GM08714 (cell line): ENCODE data around the gene INVS.
"Not testable (repeated sequence)": the region's sequence is repeated elsewhere in the genome, so short reads cannot be mapped to it uniquely, and the experiment has no call there.

Experiments
- H3K4me3 ChIP-seq: fragments of 200-500 bp; sonication (Bioruptor generic); 2 replicates; pipeline ENCODE4 v1.5.1; 2014; ENCODE audit warnings: mild to moderate bottlenecking, low read length, inconsistent platforms
- ZNF274 ChIP-seq: IDR thresholded peaks from 2 replicates; pipeline ENCODE4 v1.6.1; 2012; ENCODE audit warnings: mild to moderate bottlenecking, low read depth, low read length

Gene INVS

GRCh38 chr9:100309992-100310391 lies 210.9 kb downstream of the INVS start:
- H3K4me3 ChIP-seq: no peak overlapping the region
- TF ChIP-seq ZNF274: no peak

- no peak overlapping the region for H3K4me3 ChIP-seq
Observed at GRCh38 chr9:100315561-100315960, 216.5 kb downstream of the INVS start.

GRCh38 chr9:100317706-100318105 lies 218.7 kb downstream of the INVS start:
- TF ChIP-seq ZNF274: no peak
- H3K4me3 ChIP-seq: no peak overlapping the region

More at GRCh38 chr9:100315561-100315960, 216.5 kb downstream of the INVS start:
- TF ChIP-seq ZNF274: no peak

DNA sequence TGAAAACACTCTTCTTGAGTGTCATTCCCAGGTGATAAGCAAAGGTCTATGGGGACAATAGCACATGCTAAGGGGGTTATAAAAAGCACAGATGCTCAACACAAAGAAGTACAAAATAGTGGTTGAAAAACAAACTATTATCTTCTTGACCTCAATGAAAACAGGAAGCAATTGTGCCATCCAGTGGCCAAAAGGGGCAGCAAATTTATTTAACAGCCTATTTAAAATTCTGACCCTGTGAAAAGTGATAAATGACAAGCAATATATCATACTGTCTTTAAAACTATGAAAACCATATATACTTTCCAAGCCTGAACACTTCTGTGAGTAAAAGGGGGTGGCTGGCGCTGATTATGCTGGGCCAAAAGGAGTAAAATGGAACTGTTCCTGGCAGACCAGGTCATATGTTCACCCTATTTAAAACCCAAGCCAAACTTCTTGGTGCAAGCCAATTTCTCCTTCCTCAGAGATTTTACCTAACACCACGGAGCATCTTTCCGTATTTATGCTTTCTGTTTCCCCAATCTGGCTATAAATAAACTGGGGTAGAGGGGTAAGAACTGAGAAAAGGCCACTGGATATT lies 224.0 kb downstream of the INVS start:
- TF ChIP-seq ZNF274: no peak
- H3K4me3 ChIP-seq: no peak overlapping the region

DNA sequence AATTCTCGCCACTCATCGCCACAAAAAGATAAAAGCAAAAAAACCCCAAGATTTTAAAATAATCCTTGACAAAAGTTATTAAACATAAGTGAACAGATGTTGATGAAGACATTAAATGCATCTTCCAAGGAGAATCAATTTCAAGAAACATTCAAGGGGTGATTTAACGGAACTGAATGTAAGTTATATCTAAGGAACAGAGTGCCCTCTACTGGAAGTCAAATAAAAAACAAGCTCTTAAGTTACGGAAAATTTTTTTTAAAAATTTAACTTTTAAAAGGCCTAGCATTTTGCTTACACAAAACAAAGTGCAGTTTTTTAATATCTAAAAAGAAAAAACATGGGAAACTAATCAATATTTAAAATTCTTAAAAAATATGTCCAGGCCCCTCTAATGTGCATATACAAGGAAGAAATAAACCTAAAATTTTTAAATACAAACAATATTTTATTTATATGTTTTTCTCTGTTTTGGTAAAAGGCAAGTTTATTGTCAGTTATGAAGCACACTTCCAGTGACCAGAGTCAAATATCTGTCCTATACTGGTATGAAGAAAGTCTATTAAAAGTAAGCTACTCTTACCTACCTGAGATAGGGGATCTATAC lies 225.7 kb downstream of the INVS start:
- H3K4me3 ChIP-seq: no peak overlapping the region
- no peak for TF ChIP-seq ZNF274

DNA sequence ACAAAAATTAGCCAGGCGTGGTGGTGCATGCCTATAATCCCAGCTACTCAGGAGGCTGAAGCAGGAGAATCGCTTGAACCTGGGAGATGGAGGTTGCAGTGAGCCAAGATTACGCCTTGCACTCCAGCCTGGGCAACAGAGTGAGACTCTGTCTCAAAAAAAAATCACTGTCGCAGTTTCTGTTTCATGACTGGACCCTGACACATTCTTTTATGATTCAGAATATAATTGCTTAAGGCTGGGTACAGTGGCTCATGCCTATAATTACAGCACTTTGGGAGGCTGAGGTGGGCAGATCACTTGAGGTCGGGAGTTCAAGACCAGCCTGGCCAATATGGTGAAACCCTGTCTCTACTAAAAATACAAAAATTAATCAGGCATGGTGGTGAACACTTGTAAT lies 239.7 kb downstream of the INVS start:
- not testable (repeated sequence) for H3K4me3 ChIP-seq

- no peak for TF ChIP-seq ZNF274
- H3K4me3 ChIP-seq: no peak overlapping the region
Observed at GRCh38 chr9:100340224-100340623, 241.2 kb downstream of the INVS start.

GRCh38 chr9:100341889-100342288 lies 242.8 kb downstream of the INVS start:
- no peak for TF ChIP-seq ZNF274
- no peak overlapping the region for H3K4me3 ChIP-seq

DNA sequence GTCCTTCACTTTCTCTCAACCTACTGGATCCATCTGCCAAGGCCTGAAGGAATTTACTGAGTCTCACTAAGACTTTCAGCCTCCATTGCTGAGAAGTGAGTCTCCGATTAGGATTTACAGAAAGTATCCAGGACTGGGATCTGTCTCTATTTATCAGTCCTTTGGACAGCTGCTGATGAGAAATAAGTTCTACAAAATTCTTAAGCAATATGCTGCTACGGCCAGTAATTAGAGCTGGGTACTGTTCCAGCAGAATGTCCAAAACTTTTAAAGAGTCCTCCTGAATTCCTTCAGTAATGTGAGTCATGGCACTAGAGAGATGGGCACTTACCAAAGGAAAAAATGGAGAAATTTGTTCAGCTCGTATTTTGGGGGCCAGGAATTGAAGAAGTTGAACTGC lies 247.8 kb downstream of the INVS start:
- no peak for TF ChIP-seq ZNF274
- H3K4me3 ChIP-seq: no peak overlapping the region

DNA sequence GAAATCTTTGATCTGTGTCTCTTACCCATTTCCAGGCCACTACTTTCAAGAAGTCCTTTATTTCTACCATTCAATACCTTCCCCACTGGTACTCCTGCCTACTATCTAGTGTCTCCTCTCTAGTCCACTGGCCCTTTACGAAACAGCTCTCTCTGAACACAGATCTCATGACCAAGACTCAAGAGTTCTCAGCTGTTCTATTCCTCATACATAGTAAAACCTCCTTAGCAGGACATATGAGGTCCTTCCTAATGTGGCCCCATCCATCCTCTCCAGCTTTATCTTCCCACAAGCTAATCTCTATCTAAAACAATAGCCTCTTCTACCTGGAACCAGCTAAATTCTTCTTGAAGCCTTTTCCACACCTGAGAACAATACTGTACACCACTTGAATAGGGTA lies 251.1 kb downstream of the INVS start:
- no peak for TF ChIP-seq ZNF274
- H3K4me3 ChIP-seq: no peak overlapping the region
